Stimulated activated CD8-positive, alpha-beta memory T cell treated with anti-CD3 and anti-CD28 coated beads, Interleukin-12 subunit alpha, Interleukin-12 subunit beta, amount 100 ng/mL, for 4 hours (primary cell): Measurements from ENCODE around the gene NDC80.
A peak's percentile ranks its signal among the peaks of the same experiment; 100 is the strongest.
"Not testable (repeated sequence)": the region's sequence is repeated elsewhere in the genome, so short reads cannot be mapped to it uniquely, and the experiment has no call there.

Experiments
- DNase-seq: peaks from one replicate; pipeline ENCODE4 v3.0.0-alpha.2; 2020; ENCODE audit warnings: low read depth

NDC80 gene

DNA sequence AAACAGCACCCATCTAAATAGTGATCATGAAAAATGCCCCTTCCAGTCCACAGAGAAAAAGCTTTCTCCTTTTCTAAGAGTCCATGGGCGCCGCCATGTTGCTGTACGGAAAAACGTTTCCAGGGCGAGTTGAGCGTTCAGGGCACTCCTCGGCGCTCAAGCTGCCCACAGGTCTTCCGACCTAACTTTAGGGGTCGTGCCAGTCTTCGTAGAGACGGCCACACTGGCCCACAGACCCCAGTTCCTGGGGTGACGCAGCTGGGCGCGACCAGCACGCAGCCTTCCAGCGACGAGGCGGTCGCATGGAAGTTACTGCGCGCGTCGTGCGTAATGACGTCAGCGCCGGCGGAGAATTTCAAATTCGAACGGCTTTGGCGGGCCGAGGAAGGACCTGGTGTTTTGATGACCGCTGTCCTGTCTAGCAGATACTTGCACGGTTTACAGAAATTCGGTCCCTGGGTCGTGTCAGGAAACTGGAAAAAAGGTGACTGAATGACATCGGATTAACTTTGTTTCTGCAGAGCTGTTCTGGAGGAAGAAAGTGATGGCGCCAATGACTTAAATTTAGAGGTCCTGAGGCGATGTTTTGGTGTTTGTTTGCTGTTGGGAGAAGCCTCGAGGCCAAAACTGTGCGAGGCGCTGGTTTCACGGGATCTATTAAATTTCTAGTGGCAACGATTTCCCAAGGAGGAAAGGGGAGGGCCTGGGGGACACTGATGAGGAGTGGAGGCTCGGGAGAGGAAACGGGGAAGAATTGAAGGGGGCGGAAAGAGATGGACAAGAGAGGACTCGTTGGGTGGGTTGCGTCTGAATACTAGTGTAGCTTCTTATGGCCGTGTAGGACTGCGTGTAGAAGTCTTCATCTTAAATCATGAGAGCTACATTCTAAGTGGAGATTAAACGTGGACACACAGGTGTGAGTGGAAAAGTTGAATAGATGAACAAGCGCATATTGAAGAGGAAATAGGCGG lies at the start of gene NDC80, which contains the start of gene METTL4:
NDC80 (plus strand) TSS at position 358 of the 971 bp plus-strand sequence. CDS start 1,429 bp downstream, outside the sequence.
METTL4 (minus strand) TSS at position 306 of the 971 bp plus-strand sequence. CDS start 4,289 bp downstream, outside the sequence.
- DNase-seq, result peak; percentile 76

DNA sequence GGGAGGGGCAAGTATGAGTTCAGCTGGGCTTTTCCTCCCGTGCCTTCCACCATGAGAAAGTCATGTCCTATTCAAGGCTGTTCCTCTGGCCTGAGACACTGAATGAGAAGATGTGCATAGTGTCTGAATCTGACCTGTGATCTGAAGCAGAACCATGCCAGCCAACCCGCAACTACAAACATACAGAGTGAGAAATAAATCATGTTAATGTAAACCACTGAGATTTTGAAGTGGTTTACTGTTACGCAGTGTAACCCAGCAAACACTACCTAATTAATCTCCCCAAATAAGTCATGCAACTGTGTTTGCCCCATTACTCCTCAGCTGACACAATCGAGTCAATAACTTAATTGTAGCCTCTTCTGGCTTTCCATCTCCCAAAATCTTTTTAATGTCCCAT lies 49.2 kb upstream of the NDC80 start:
- DNase-seq, result no peak

DNA sequence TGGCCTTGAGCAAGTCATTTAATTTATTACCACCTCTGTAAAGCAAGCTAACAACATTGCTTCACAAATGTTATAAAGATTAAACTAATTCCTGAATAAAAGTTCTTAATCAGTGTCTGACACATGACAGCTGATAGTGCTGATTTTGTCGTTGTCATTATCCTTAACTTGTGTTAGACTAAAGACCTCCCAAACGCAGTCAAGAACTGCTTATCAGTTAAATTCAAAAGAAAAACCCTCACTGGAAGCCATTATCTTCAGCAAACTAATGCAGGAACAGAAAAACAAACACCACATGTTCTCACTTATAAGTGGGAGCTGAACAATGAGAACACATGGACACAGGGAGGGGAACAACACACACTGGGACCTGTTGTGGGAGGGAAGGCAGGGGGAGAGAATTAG lies 46.6 kb upstream of the NDC80 start:
- not testable (repeated sequence) for DNase-seq

DNA sequence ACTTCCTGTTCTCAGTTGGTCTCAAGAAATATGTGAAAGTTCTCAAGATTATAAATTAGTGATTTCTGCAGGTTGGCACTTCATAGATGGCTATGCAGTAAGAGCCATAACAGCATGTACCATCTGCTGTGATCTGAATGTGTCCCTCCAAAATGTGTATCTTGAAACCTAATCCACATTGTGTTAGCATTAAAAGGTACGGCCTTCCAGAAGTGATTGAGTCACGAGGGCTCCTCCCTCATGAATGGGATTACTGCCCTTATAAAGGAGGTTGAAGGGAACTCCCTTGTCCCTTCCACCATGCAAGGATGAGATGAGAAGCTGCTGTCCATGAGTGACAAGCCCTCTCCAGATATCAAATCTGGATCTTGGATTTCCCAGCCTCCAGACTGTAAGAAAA lies 45.0 kb upstream of the NDC80 start:
- no peak for DNase-seq

DNA sequence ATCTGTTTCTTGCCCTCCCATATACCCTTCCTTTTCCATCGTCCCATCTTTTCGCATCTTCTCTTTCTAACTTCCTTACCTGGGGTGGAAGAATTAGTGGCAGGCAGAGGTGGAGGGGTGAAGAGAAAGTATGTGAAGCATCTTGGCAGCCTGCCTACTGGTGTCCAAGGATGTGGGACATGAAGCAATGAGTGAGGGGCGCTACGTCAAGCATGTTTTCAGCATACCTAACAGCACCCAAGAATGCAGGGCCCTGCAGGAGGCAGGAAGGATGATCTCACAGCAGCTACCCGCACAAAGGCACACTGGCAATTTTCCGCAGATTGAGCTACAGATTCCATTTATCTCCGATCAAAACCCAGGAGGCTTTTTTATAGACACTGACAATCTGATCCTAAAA lies 42.2 kb upstream of the NDC80 start:
- DNase-seq, result no peak

DNA sequence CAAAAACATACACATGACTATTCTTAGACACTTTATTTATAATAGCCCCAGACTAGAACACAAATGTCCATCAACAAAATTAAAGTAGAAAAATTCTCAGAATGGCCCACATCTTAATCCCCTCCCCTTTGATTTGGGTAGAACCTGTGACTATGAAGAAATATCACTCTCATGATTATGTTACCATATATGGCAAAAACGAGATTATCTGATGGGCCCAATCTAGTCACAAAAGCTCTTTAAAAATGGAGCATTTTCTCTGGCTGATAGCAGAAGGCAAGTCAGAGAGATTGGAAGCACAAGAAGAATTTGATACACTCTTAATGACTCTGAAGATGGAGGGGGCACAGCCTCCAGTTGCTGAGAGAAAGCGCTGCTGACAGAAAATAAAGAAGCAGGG lies 39.6 kb upstream of the NDC80 start:
- DNase-seq, result no peak

DNA sequence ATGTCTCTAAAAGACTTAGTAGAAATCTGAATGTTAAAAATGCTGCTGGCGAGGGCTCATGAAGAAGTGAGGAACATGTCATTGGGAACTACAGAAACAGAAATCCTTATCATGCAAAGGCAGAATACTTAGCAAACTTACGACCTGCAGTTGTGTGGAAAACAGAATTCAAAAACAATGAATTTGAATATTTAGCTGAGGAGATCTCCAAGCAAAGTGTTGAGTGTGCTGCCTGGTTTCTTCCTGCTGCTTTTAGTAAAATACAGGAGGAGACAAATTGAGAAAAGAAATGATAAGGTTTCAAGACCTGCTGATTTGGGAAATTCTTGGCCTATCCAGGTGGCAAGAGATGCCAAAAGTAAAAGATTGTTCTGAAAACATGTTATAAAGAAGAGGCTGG lies 38.6 kb upstream of the NDC80 start:
- DNase-seq, result no peak

DNA sequence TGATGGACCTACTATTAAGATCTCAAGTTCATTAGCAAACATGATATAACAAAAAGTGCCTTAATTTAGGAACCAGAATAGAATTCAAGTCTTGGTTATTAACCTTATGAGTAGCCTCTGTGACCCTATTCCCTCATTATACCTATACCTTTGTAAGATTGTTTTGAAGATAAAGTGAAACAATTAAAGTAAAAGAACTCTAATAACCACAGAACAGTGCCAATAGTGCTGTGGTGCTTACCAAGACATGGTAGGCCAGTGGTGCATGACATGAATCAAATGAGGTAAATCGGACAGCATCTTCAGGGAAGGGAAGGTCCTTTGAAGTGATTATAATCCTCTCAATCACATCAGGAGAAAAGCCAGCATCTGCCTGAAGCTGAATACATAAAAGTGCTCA lies 36.5 kb upstream of the NDC80 start:
- DNase-seq, result no peak

DNA sequence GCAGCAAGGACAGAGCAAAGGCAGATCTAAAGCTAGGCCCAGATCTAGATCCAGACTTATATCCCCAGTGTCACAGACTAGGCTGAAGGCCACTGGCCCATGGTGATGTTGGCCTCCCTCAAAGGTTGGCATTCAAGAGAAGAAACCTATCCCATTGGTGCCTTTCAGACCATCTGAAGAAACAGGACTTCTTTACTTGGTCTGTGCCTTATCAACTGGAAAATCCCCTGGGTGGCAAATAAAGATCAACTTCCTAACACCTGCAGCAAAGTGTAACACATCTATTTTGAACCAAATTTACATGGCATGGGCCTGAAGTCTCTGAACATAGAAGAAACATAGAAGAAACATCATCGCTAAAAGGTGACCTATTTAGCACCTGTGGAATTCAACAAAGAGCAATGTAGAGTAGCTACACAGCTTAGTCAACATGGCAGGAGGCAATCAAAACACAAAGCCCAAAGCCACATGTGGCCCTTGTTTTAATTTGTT lies 35.9 kb upstream of the NDC80 start:
- DNase-seq, result no peak

DNA sequence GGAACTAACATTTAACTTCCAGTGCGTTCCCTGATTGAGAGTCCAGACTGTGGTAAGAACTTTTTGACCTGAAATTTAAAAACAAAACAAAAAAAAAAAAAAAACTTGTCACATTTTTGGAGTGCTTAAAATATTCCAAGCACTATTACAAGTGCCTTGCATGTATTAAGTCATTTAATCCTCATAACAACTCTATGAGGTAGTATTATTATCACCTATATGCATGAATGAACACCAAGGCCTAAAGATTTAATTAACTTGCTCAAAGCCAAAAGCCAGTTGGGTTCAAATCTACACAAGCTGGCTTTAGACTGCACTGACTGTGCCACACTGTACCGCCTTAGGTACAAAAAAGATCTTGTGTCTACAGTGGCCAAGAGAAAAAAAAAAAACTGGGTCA lies 35.3 kb upstream of the NDC80 start:
- DNase-seq, result no peak

DNA sequence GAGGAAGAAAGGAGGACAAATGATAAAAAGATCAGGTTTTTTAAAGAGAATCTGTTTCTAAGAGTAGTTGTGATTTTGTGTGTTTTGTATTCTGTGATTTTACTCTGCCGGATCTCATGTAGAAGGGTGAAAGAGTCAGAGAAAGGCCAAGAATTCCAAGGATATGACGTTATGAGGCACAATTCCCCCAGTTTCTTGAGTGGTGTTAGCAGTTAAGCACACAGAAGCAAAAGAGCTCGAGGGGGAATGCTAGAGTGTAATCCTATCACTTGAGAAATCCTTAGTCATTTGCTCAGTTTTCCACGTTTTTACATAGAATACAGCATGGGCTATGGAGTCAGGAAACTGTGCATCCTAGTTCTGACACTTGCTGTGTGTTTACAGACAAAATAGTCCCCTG lies 34.9 kb upstream of the NDC80 start:
- DNase-seq, result no peak

DNA sequence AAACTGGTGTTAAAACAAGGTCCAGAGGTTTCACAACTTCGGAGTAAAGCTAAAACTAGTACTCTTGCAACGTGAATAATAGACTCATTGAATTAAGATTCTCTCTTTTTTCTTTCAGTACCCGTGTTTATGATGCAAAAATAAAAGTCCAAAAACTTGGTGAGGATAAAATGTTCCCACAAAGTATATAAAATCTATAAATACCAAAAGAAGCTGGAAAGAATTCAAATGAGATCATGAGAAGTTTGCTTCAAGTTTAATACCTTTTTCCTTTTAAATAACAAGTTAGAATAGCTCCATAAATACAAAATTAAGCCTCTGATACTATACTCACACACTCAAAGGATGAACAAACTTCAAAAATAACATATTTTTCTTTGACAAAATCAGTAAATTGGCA lies 34.1 kb upstream of the NDC80 start:
- DNase-seq, result no peak

DNA sequence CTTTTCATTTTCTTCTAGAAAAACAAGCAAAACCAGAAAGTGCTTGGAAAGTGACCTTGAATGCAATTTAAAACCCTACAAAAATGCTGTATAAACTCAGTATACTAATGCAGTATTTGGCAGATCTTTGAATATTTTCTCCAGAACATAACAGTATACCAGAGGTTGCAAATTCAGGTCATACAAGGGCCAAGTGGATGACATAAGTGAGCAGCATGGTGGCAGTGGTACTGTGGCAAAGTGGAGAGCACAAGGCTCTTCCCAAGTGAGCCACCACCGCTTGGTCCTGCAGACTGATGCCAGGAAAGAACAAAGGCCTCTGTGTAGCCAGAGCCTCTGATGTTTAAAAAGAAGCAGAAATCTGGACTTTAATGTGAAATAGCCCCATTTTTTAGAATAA lies 33.1 kb upstream of the NDC80 start:
- DNase-seq, result no peak

DNA sequence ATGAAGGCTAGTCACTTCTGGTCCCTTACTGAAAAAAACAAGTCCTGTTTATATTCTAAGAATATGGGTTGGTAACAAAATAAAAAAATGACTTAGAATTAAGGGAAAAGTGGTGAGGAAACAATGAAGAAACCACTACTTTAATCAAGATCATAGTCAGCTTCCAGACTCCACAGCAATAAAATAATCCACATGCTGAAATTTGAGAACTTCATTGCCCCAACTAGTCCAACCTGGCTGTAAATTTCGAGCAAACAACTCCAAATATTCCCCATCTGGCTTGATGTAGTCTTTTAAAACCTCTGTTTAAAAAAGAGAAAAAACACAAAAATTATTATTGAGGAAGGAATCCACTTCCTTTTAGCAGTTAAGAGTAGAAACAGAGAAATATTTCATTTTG lies 32.5 kb upstream of the NDC80 start:
- no peak for DNase-seq

DNA sequence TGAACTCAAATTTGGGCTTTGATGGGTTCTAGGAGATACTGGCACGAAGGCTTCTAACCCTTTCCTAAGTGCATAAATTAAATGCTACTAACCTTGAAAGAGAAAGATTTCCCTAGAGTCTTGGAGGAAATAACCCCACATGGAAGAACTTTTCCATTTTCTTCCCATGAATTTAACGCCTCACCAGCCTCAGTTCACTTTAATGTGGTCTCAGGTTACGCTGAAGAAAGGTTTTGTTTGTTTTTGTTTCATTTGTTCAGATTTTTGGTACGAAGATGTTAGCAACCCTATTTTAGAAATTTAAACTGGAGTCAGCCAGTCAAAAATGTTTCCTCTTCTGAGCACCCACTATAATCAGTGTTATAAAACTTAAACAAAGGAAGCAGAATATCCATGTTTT lies 30.8 kb upstream of the NDC80 start:
- DNase-seq, result no peak

DNA sequence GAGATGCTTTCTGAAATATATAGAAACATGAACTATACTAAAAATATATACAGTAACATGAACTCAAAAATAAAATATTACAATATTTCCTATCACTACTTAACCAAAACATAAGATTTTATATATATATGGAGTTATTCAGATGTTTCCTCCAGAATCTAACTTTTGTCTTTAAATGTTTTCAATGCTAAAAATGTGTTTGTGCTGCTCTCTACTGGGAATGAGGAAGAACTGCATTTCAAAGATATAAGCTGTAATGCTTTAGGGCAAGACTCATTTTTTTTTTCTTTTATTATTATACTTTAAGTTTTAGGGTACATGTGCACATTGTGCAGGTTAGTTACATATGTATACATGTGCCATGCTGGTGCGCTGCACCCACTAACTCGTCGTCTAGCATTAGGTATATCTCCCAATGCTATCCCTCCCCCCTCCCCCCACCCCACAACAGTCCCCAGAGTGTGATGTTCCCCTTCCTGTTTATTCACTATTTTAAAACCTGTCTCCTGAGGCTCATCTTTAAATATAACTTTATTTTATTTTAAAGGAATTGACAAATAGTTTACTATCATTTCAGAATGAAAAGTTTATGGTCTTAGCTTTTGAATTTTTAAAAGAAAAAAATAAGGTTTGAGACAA lies 29.3 kb upstream of the NDC80 start:
- not testable (repeated sequence) for DNase-seq

DNA sequence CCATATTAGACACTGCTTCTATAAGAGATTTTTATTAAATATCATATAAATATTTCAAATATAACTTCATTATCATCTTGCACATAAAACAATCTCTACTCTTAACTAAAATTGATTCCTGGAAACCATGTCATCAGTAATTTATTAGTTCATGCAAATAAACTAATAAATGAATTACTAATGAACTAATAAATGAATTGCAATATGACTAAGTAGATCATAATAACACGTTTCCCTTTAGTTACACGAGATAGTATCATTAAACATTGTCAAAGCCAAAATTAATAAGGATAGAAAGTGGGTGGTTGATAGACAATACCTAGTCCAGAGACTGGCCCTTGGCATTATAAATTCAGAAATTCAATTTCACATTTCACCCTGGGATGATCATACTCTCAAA lies 26.2 kb upstream of the NDC80 start:
- no peak for DNase-seq

DNA sequence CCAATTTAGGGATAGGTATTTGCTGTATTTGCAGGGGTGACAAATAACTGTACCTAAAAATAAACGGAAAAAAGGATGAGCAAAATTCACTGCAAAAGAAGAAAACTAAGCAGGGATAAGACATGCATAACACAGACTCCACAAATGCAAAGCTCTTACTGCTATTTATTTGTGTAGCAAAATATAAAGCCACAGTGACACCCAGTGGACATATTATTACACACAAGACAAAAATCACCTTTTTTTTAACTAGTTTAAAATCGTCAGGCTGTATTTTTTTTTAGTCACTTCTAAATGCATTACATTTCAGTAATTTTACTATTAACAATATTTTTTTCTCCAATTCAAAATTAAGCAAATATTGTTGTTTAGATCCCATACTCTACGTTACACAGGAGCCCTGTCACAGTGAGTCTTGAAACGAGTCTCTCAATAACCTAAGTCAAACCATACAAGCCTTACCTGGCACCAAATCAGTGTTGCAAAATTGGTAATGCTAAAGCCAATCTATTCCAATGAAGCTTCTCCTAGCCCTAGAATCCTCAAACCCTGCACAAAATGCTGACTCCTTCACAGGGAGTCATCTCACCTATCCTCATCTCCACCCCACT lies 23.8 kb upstream of the NDC80 start:
- no peak for DNase-seq

DNA sequence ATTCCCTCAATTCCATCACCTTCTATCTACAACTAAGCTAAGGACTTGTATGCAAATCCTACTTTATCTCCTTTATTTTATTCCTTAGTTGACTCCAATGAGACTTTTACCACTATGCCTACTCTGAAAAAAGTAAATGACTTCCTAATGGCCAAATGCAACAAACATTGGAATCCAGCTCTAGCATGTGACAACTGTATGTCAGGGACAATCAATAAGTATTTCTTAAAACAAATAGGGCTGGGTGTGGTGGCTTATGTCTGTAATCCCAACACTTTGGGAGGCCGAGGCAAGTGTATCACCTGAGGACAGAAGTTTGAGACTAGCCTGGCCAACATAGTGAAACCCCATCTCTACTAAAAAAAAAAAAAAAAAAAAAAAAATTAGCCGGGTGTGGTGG lies 21.9 kb upstream of the NDC80 start:
- DNase-seq, result no peak

DNA sequence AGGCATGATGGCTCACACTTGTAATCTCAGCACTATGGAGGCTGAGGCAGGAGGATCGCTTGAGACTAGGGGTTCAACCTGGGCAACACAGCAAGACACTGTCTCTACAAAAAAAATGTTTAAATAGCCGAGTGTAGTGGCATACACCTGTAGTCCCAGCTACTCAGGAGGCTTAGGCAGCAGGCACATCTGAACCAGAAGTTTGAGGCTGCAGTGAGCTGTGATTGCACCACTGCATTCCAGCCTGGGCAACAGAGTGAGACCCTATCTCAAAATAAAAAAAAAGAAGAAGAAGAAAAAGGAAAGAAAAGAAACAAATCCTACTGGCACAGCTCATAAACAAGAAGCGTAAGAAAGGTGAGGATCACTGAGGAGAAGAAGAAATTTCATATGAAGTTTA lies 19.9 kb upstream of the NDC80 start:
- no peak for DNase-seq

DNA sequence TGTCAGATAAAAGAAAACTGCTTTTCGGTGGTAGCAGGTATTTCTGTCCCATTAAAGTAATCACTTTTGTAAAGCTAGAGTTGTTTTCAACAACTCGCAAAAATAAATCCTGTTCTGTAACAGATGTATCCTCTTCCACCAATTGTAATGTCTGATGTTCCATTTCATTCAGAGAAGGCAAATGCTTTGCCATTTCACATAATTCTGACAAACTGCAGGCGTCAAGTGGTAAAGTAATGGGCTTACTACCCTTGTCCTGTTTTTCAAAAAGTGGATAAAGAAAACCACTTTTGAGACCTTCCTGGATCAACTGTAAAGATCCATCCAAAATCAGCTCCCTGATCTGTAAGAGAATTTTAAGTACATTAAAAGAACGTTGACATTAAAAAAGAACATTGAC lies 16.7 kb upstream of the NDC80 start:
- DNase-seq, result no peak

DNA sequence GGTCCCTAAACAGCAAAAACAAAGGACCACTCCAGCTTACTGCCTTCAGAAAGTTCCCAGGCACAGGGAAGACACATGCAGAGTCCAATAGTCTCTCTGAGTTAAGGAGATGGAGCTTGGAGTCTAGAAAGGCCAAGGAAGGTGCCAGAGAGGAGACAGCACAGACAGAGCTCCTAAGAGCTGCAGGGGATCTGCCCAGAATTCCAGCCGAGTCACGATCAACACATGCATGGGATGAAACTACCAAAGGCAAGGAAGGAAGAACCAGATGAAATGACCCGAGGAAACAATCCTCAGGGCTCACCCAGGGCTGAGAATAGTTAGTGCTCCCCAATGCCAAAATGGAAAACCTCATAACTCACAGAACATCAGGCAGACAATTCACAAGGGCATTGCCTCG lies 15.5 kb upstream of the NDC80 start:
- no peak for DNase-seq

DNA sequence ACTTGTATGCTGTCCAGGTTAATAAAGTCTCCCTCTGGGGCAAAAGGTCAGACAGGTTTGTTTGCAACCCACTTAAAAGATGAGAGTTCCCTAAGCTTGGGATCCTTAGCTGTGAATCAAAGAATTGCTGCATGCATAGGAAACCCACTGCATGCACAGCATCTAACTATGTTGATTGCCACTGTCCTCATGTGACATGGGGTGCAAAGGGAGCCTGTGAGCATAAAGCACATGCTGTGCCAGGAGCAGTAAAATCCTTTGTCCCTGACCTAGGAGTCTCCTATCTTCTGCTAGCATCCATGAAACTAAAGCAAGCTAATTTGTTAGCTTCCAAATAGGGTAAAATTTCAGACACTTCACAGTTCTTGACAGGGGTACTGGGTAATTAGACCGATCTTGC lies 13.8 kb upstream of the NDC80 start:
- DNase-seq, result no peak
